Suppressor macrophage treated with lipopolysaccharide for 4 hours (primary cell): ENCODE results near the gene SCML1.

ENCODE experiments used
- DNase-seq: peaks from one replicate; pipeline ENCODE4 v3.0.0-alpha.2; 2020

Gene SCML1

GRCh38 chrX:17736856-17737709 lies at the start of gene SCML1:
TSS of gene SCML1 (plus strand) at chrX:17737493. CDS start at chrX:17744187, 6,694 bp downstream.
- DNase-seq, result peak; percentile 96

- no peak for DNase-seq
Observed at GRCh38 chrX:17687648-17688047, 49.6 kb upstream of the SCML1 start.

GRCh38 chrX:17689971-17690409 lies 47.3 kb upstream of the SCML1 start:
- DNase-seq, result peak; percentile 48

GRCh38 chrX:17692709-17693346 lies 44.5 kb upstream of the SCML1 start:
- DNase-seq, result no peak

- peak; percentile 14 for DNase-seq
Observed at GRCh38 chrX:17697191-17697590, 40.1 kb upstream of the SCML1 start.

- DNase-seq, result no peak
Observed at GRCh38 chrX:17700976-17701375, 36.3 kb upstream of the SCML1 start.

- no peak for DNase-seq
Observed at GRCh38 chrX:17703201-17703600, 34.1 kb upstream of the SCML1 start.

GRCh38 chrX:17705211-17705610 lies 32.1 kb upstream of the SCML1 start:
- no peak for DNase-seq

- no peak for DNase-seq
Observed at GRCh38 chrX:17706676-17707075, 30.6 kb upstream of the SCML1 start.

GRCh38 chrX:17707731-17708130 lies 29.6 kb upstream of the SCML1 start:
- no peak for DNase-seq

GRCh38 chrX:17710871-17711301 lies 26.4 kb upstream of the SCML1 start:
- peak; percentile 41 for DNase-seq

- no peak for DNase-seq
Observed at GRCh38 chrX:17713288-17713687, 24.0 kb upstream of the SCML1 start.

GRCh38 chrX:17718649-17719165 lies 18.6 kb upstream of the SCML1 start:
- no peak for DNase-seq

- no peak for DNase-seq
Observed at GRCh38 chrX:17719711-17720110, 17.6 kb upstream of the SCML1 start.

- DNase-seq, result no peak
Observed at GRCh38 chrX:17721715-17722114, 15.6 kb upstream of the SCML1 start.

- DNase-seq, result no peak
Observed at GRCh38 chrX:17725181-17725580, 12.1 kb upstream of the SCML1 start.

GRCh38 chrX:17732138-17732783 lies 5.0 kb upstream of the SCML1 start:
- no peak for DNase-seq

- DNase-seq, result no peak
Observed at GRCh38 chrX:17735406-17735805, 1.9 kb upstream of the SCML1 start.

GRCh38 chrX:17736478-17736855 lies 826 bp upstream of the SCML1 start:
- no peak for DNase-seq

- DNase-seq, result no peak
Observed at GRCh38 chrX:17737710-17737985, 355 bp downstream of the SCML1 start.

GRCh38 chrX:17737986-17738713 lies 857 bp downstream of the SCML1 start:
- DNase-seq, result peak; percentile 41

GRCh38 chrX:17738737-17739535 lies 1.6 kb downstream of the SCML1 start:
- peak; percentile 56 for DNase-seq
